ENCODE data around the gene TFAP2A.

- no peak for TF ChIP-seq POLR2AphosphoS5 (IDR thresholded peaks at IDR 0.05; ENCODE audit: low read depth, low read length)
- TF ChIP-seq POLR2A (IDR thresholded peaks at IDR 0.05; ENCODE audit: low read depth, low read length) = no peak
- TF ChIP-seq TAF1 (IDR thresholded peaks at IDR 0.05; ENCODE audit: low read depth, low read length) = no peak
- no peak for TF ChIP-seq SPI1 (IDR thresholded peaks at IDR 0.05; ENCODE audit: low read depth, low read length)
Observed at GRCh38 chr6:10461850-10462249, 47.0 kb upstream of the TFAP2A start.
